HG03097 (cell line): Measurements from ENCODE around the gene PDZD4.
A peak's percentile ranks its signal among the peaks of the same experiment; 100 is the strongest.

ENCODE experiments used
- ATAC-seq: cut with Tn5 transposase; IDR thresholded peaks from one replicate; pipeline ENCODE4 v1.9.1; 2021; ENCODE audit not compliant: unreplicated experiment, low FRiP score

Gene PDZD4

GRCh38 chrX:153763989-153764755 is 66.2 kb downstream of the PDZD4 start, which contains the start of gene PLXNB3:
Gene PLXNB3 (plus strand): TSS chrX:153764249. CDS start chrX:153765536, 1,287 bp downstream.
- ATAC-seq, result peak; percentile 79

GRCh38 chrX:153763298-153763932 is 66.9 kb downstream of the PDZD4 start:
- ATAC-seq, result no peak

- no peak for ATAC-seq
These were observed 67.6 kb downstream of the PDZD4 start for GRCh38 chrX:153762626-153763173.

GRCh38 chrX:153761863-153762262 is 68.5 kb downstream of the PDZD4 start:
- ATAC-seq, result no peak

- ATAC-seq, result no peak
These were observed 75.2 kb downstream of the PDZD4 start for GRCh38 chrX:153755136-153755535.
